ENCODE measurements around the gene ITPKB.

ITPKB gene

DNA sequence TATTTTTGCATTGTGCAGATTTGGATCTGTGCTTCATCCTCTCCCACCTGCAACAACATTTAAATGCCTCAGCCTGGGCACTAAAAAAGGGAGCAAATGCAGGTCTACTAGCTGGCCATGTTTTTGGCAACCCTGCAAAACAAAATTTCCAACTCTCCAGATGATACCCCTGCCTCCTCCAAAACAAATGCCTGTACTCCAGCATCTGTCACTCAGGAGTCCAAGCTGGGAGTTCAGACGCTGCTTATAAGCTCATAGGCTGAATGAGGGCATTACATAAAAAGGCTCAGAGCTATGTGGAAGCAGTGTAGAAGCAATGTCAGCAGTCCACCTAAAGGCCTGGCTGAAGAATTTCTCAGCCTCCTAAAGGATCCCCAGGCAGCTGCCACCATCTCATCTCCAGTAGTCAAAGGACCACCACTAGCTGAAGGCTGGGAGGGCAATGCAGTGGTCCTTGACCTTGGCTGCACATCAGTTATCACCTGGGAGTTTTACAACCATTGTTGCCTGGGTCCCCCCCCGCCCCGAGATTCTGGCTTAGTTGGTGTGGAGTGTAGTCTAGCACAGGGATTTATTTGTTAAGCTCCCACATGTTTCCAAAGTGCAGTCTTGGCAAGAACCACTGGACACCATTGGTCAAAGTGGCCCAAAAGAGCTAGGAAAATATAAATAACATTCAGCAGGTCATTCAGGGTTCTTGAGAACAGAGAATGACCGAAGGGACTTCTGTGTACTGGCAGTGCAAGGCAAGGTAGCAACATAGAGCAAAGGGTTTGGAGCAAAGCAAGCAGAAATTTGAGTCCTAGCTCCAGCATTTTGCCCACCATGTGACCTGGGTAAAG is 57.2 kb downstream of the ITPKB start:
- peak; percentile 21 for DNase-seq
- Mint-ChIP-seq H3K4me1 (ENCODE audit: low read depth) (peaks cover 99% of the 10 kb centered on the region), H3K36me3 (ENCODE audit: low read depth) (peaks cover 45% of the 10 kb centered on the region), H3K27me3 (no peaks in the 10 kb centered on the region), H3K9me3 (no peaks in the 10 kb centered on the region), H3K4me3 (no peak overlapping the region), H3K27ac (peak overlapping the region; percentile 97)

DNA sequence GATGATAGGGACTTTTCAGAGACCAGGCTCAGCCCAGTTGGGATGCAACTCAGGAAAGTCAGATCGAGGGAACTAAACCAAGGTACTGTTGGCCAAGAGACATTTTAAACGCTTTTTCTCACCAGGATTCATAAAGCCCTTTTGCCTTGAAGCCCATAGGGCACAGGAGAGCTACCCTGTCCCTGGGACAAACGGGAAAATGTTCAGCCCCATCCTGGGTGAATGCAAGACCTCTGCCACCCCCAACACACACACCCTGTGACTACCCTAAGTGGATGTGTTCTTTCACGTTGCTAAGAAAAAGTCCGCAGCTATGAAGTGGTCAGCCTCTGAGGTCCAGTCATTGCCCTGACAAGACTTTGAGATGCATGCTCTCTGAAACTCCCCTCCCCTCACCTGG is 58.4 kb downstream of the ITPKB start:
- Mint-ChIP-seq H3K27ac (peak overlapping the region; percentile 97), H3K36me3 (ENCODE audit: low read depth) (peaks cover 37% of the 10 kb centered on the region), H3K4me1 (ENCODE audit: low read depth) (peaks cover 99% of the 10 kb centered on the region), H3K27me3 (no peaks in the 10 kb centered on the region), H3K4me3 (peak overlapping the region; percentile 78), H3K9me3 (no peaks in the 10 kb centered on the region)
- no peak for DNase-seq

DNA sequence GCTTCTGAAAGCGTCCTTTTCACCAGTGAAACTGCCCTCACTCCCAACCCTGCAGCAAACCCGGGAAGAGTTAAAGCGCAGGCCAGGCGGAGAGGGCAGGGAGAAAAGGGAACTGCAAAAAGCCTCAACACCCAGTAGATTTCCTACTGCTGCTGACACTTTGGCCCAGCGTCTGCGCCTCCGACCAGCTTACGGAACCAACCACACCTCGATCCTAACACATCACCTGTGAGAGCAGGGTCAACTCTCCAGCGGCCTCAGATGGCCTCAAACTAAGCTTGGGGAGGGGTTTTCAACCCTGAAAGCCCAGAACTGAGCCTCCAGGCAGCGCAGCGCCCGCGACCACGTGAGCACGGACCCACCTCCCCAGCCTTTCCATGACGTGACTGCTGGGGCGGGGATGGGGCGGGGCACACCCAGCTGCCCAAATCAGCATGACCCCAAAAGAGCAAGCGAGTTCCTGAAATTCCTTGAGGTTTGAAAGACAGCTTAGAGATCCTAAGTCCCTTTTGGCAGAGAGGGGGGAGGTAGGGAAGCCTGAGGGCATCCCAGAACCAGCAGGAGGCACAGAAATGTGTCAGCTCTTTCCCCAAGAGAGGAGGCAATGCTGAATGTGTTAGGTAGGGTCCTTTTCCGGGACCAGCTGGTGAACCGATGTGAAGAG is 59.1 kb downstream of the ITPKB start:
- peak; percentile 89 for DNase-seq
- no peaks in the 10 kb centered on the region for H3K9me3 Mint-ChIP-seq
- H3K36me3 Mint-ChIP-seq (ENCODE audit: low read depth): peaks cover 32% of the 10 kb centered on the region
- peak overlapping the region; percentile 97 for H3K27ac Mint-ChIP-seq
- no peaks in the 10 kb centered on the region for H3K27me3 Mint-ChIP-seq
- H3K4me3 Mint-ChIP-seq: peak overlapping the region; percentile 78
- peaks cover 99% of the 10 kb centered on the region for H3K4me1 Mint-ChIP-seq (ENCODE audit: low read depth)

DNA sequence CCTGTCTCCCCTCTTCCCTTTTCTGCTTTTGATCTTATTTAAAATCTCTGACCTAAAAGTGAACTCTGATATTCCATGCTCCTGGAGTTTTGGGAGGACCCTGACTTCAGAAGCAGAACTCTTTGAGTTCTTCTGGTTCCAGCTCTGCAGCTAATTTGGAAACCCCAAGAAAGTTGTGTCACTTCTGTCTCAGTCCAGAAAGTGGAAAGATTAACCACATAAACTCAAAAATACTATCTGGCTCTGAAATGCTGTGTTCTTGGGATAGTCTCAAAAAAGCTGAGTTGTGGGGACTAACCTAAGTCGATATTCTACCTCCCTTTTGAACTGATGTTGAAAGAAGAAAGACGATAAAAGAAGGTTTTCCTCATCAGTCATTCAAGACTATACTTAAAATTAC is 59.8 kb downstream of the ITPKB start:
- peak overlapping the region; percentile 97 for H3K27ac Mint-ChIP-seq
- DNase-seq: no peak
- H3K9me3 Mint-ChIP-seq: no peaks in the 10 kb centered on the region

DNA sequence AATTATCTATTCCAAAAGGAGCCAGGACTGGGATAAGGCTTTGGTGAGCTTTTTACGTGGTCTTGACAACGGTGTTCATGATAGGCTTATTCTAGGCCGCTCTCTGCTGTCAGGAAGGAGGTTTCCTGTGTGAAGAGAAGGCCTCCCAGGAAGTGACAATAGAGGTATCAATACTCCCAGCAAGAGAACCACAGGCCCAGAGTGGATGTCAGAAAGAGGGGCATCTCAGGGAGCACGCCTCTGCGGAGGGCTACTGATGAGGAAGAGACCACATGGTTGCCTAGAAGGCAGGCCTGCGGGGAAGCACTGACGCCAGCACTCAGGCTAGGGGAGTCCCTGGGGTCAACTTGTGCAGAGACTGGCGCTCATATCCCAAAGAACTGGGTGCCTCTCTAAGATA is 60.4 kb downstream of the ITPKB start:
- Mint-ChIP-seq H3K36me3 (ENCODE audit: low read depth) (peaks cover 26% of the 10 kb centered on the region), H3K4me1 (ENCODE audit: low read depth) (peaks cover 97% of the 10 kb centered on the region), H3K9me3 (no peaks in the 10 kb centered on the region), H3K27ac (peak overlapping the region; percentile 97), H3K4me3 (peak overlapping the region; percentile 78), H3K27me3 (no peaks in the 10 kb centered on the region)
- DNase-seq: no peak

More for the DNA sequence above, 59.8 kb downstream of the ITPKB start:
- no peaks in the 10 kb centered on the region for H3K27me3 Mint-ChIP-seq
- peaks cover 99% of the 10 kb centered on the region for H3K4me1 Mint-ChIP-seq (ENCODE audit: low read depth)
- H3K36me3 Mint-ChIP-seq (ENCODE audit: low read depth): peaks cover 30% of the 10 kb centered on the region
- peak overlapping the region; percentile 78 for H3K4me3 Mint-ChIP-seq

DNA sequence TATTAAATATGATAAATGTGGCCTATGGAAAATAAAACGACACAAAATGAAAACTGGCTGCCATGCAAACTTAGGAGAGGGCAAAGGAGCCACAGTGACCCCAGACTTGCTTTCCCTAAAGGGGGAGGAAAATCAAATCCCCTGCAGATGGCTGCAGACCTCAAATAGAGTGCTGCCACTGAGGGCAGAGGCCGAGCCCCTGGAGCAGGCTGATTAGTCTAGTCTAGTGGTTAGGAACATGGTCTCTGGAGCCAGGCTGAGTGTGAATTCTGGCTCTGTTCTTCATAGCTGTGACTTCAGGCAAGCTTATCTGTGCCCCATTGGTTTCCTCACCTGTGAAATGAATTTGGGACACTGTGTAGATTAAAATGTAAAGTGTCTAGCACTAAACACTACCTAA is 60.8 kb downstream of the ITPKB start:
- Mint-ChIP-seq H3K9me3 (no peaks in the 10 kb centered on the region), H3K4me3 (peak overlapping the region; percentile 78), H3K4me1 (ENCODE audit: low read depth) (peaks cover 97% of the 10 kb centered on the region), H3K27me3 (no peaks in the 10 kb centered on the region), H3K36me3 (ENCODE audit: low read depth) (peaks cover 23% of the 10 kb centered on the region), H3K27ac (peak overlapping the region; percentile 97)
- DNase-seq: no peak

DNA sequence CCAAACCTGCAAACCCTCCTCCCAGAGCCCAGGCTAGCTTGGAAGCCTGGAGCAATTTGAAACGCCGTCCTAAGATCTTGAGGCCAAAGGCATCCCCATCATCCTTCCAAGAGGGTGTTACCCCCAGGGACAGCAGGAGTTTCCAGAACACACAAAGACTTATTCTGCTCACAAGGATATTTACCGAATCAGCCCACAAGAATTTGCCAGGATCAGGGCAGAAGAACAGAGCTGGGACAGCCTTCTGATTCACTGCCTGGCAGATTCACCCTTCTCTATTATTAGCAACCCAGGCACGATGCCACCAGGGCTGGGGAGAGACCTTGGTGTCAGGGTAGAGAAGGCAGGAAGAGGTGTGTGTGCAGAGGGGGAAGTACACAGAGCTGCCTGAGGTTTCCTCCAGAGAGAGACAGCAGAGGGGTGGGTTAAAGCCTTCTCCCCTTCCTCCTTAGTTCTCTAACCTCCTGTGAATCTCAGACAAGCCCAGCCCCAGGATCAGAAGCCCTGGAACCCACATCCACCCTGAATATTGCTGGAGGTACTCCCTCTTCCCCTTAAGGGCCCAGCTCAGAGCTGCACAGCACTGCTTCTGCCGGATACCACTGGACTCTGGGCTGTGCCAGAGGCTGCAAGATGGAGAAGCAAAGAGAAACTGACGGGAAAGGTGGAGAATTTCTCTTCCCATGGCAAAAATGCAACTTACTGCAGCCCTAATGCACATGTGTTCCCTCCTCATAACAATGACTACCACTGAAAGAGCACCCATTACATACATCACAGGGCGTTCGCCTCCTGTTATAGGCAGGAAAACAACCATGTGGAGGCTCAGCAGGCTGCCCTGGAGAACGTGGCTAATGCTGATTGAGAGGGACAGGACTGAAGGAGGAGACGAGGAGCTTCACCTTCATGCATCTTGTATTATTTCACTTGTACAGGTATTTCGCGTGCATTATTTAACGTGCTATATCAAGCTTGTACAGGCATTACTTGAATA is 61.8 kb downstream of the ITPKB start:
- Mint-ChIP-seq H3K4me3 (peak overlapping the region; percentile 64), H3K4me1 (ENCODE audit: low read depth) (peaks cover 97% of the 10 kb centered on the region), H3K9me3 (no peaks in the 10 kb centered on the region), H3K36me3 (ENCODE audit: low read depth) (peaks cover 27% of the 10 kb centered on the region), H3K27ac (peak overlapping the region; percentile 97), H3K27me3 (no peaks in the 10 kb centered on the region)
- DNase-seq: peak; percentile 73

DNA sequence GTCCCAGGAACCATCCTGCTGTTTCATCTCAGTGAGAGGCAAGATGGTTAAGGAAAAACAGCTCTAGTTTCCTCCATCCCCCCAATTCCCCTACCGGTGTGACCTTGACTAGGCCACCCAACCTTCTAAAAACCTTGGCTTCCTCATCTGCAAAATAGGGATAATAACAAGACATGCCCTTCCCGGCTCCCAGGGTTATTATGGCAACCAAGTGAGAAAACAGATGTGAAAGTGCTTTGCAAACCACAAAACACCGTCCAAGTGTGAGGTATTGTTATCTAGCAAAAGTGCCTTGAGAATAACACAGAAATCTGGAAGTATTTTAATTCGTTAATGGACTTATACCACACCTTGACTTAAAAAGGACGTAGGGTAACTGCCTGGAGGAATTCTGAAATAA is 62.7 kb downstream of the ITPKB start:
- Mint-ChIP-seq H3K27me3 (no peaks in the 10 kb centered on the region), H3K4me3 (peak overlapping the region; percentile 52), H3K4me1 (ENCODE audit: low read depth) (peaks cover 98% of the 10 kb centered on the region), H3K36me3 (ENCODE audit: low read depth) (peaks cover 35% of the 10 kb centered on the region), H3K27ac (peak overlapping the region; percentile 97), H3K9me3 (no peaks in the 10 kb centered on the region)
- DNase-seq: no peak

DNA sequence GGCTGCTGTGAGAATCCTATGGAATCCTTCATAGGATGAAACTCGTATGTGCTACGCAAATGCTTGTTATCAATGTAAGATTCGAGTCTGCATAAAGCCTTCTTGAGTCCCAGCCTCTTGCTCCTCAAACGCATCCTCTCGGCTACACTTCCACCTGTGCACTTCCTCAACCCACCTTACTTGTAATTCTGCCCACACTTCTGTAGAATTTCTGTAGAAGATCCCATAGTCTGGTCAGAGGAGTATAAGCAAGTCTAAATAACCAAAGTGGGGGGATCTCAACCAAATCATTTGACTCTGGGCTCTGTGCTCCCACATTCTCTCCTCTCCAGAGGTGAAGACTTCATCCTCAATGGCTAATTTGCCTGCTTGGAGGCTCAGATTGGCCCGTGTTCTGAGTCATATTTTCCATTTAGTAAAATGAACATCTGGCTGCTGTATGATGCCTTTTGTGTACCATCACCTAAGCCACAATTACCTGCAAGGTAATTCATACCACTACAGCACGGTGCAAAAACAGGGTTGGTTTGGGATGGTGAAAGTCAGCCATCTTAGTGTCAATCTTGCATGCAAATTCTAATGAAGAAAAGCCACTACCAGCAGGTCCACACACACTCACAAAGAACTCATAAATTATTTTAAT is 63.2 kb downstream of the ITPKB start:
- H3K27ac Mint-ChIP-seq: peak overlapping the region; percentile 97

DNA sequence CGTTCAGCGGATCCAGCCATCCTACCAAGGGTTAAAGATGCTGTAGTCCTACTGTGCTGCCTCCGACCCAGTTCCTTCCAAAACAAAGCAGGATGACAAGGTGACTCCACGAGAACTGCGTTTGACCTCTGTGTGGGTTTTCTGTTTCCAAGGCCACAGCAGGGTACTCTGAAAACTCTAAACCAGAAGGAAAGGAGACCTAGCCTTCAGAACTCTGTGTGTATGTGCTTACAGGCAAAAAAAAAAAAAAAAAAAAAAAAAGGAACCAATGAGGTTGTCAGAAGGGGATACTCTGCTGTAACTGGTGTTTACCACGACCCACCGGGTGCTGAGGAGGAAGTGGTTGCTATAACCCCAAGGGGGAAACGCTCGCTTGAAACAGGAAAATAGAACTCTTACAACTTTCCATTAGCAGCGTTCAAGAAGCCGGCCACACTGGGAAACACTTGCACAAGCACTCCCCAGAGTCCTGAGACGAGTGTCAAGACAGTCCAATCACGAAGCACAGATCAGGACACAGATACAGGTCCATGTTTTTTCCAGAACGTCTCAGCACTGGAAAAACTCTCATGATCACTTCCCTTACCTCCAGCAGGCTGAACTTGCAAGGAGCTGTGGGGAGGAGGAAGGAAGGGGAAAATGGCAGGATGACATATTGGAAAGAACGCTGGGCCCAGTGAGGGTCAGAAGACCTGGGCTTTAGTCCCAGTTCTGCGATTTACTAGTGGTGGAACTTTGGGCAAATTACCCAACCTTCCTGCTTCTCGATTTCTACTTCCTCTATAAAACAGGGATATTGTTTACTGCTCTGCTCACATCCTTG is 64.0 kb downstream of the ITPKB start:
- Mint-ChIP-seq H3K27me3 (no peaks in the 10 kb centered on the region), H3K4me3 (peak overlapping the region; percentile 52), H3K27ac (peak overlapping the region; percentile 97), H3K9me3 (no peaks in the 10 kb centered on the region), H3K4me1 (ENCODE audit: low read depth) (peaks cover 98% of the 10 kb centered on the region), H3K36me3 (ENCODE audit: low read depth) (peaks cover 37% of the 10 kb centered on the region)
- peak; percentile 61 for DNase-seq

More for the DNA sequence above, 63.2 kb downstream of the ITPKB start:
- peak overlapping the region; percentile 52 for H3K4me3 Mint-ChIP-seq
- no peak for DNase-seq
- no peaks in the 10 kb centered on the region for H3K9me3 Mint-ChIP-seq
- peaks cover 36% of the 10 kb centered on the region for H3K36me3 Mint-ChIP-seq (ENCODE audit: low read depth)
- H3K4me1 Mint-ChIP-seq (ENCODE audit: low read depth): peaks cover 99% of the 10 kb centered on the region
- H3K27me3 Mint-ChIP-seq: no peaks in the 10 kb centered on the region

DNA sequence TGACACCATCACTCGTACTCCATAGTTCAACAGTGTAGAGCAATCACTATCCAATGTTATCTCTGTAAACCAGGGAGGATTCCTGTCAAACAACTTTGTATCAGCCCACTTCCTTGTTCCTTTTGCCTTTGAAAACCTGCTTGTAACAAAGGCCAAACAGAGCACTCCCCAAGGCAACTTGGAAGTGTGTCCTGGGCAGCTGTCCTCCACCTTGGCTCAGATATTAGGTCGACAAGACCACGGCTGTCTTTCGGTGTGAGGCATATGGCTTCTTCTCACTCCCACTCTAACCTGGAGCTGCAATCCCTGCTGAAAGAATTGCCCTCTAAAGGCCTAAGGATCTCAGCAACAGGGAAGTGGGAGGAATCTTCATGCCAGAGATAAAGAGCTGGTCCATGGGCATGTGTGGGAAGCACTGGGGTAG is 66.7 kb downstream of the ITPKB start:
- no peak for DNase-seq
- H3K9me3 Mint-ChIP-seq: no peaks in the 10 kb centered on the region
- H3K4me1 Mint-ChIP-seq (ENCODE audit: low read depth): peaks cover 89% of the 10 kb centered on the region
- H3K27me3 Mint-ChIP-seq: no peaks in the 10 kb centered on the region
- H3K4me3 Mint-ChIP-seq: no peak overlapping the region
- H3K27ac Mint-ChIP-seq: peak overlapping the region; percentile 97
- H3K36me3 Mint-ChIP-seq (ENCODE audit: low read depth): peaks cover 42% of the 10 kb centered on the region

DNA sequence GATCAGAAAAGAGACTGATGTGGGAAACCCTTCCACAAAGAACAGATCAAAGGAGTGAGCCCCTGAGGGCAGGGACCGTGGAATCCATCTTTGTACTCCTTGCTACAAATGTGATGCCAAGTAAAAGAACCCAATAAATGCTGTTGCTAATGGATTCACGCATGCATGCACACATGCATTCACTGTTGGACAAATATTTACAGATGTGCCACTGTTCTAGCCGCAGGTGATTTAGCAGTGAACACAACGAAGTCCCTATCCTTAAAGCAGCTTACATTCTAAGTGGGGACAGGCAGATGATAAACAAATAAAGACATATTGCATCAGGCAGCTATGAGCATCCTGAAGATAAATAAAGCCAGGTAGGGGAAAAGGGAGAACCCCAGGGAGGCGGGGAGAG is 67.8 kb downstream of the ITPKB start:
- H3K36me3 Mint-ChIP-seq (ENCODE audit: low read depth): peaks cover 42% of the 10 kb centered on the region
- no peaks in the 10 kb centered on the region for H3K27me3 Mint-ChIP-seq
- H3K4me3 Mint-ChIP-seq: no peak overlapping the region

DNA sequence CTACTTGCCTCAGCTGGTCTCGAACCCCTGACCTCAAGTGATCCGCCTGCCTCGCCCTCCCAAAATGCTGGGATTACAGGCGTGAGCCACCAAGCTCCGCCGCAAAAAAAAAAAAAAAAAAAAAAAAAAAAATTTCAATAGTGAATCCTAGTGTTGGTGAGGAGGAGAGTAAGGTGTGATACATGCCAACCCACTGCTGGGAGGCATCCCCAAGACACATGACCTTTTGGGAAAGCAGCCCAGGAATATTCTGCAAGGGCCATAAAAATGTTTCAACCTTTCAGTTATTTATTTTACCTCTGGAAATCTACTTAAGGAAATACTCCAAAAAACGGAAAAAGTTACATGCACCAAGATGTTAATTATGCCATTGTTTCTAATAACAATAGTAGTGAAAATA is 69.0 kb downstream of the ITPKB start:
- Mint-ChIP-seq H3K27ac (peak overlapping the region; percentile 19), H3K9me3 (no peaks in the 10 kb centered on the region), H3K27me3 (no peaks in the 10 kb centered on the region), H3K4me3 (no peak overlapping the region), H3K4me1 (ENCODE audit: low read depth) (peaks cover 89% of the 10 kb centered on the region), H3K36me3 (ENCODE audit: low read depth) (peaks cover 42% of the 10 kb centered on the region)
- DNase-seq: no peak

More for the DNA sequence above, 67.8 kb downstream of the ITPKB start:
- Mint-ChIP-seq H3K4me1 (ENCODE audit: low read depth) (peaks cover 89% of the 10 kb centered on the region), H3K9me3 (no peaks in the 10 kb centered on the region), H3K27ac (peak overlapping the region; percentile 97)
- DNase-seq: no peak
